ENCODE data around the gene MAFF.

The MAFF gene

GRCh38 chr22:38203855-38204514 lies 2.2 kb downstream of the MAFF start:
- no peak for DNase-seq (ENCODE audit: low read depth)

- DNase-seq (ENCODE audit: low read depth): no peak
Measured at GRCh38 chr22:38204784-38205183, 3.0 kb downstream of the MAFF start.

- DNase-seq (ENCODE audit: low read depth): no peak
Measured at GRCh38 chr22:38205261-38206128, 3.7 kb downstream of the MAFF start.

GRCh38 chr22:38207898-38208432 lies 6.2 kb downstream of the MAFF start:
- DNase-seq (ENCODE audit: low read depth): no peak

- no peak for DNase-seq (ENCODE audit: low read depth)
Measured at GRCh38 chr22:38208551-38208968, 6.8 kb downstream of the MAFF start.

- no peak for DNase-seq (ENCODE audit: low read depth)
Measured at GRCh38 chr22:38211556-38211955, 9.8 kb downstream of the MAFF start.

- no peak for DNase-seq (ENCODE audit: low read depth)
Measured at GRCh38 chr22:38212442-38212841, 10.6 kb downstream of the MAFF start.

GRCh38 chr22:38213319-38213989 lies 11.7 kb downstream of the MAFF start:
- DNase-seq (ENCODE audit: low read depth): no peak

GRCh38 chr22:38213990-38214301 lies 12.2 kb downstream of the MAFF start:
- DNase-seq (ENCODE audit: low read depth): no peak

- DNase-seq (ENCODE audit: low read depth): peak; percentile 66
Measured at GRCh38 chr22:38214302-38215056, 12.7 kb downstream of the MAFF start.

GRCh38 chr22:38215156-38216038 lies 13.6 kb downstream of the MAFF start:
- no peak for DNase-seq (ENCODE audit: low read depth)

- DNase-seq (ENCODE audit: low read depth): peak; percentile 16
Measured at GRCh38 chr22:38218661-38219622, 17.1 kb downstream of the MAFF start.

GRCh38 chr22:38219632-38220031 lies 17.8 kb downstream of the MAFF start:
- DNase-seq (ENCODE audit: low read depth): no peak

- no peak for DNase-seq (ENCODE audit: low read depth)
Measured at GRCh38 chr22:38220163-38220562, 18.4 kb downstream of the MAFF start.

- no peak for DNase-seq (ENCODE audit: low read depth)
Measured at GRCh38 chr22:38220653-38221386, 19.0 kb downstream of the MAFF start.

- DNase-seq (ENCODE audit: low read depth): no peak
Measured at GRCh38 chr22:38221407-38221806, 19.6 kb downstream of the MAFF start.

- no peak for DNase-seq (ENCODE audit: low read depth)
Measured at GRCh38 chr22:38221908-38222796, 20.4 kb downstream of the MAFF start.

GRCh38 chr22:38222797-38223119 lies 21.0 kb downstream of the MAFF start:
- DNase-seq (ENCODE audit: low read depth): no peak
